Cardiac muscle cell (in vitro differentiated cells and primary cell): ENCODE data around the gene LTBP3. TPM values are rescaled to one million over a fixed set of nuclear protein-coding genes. Genes with fewer than 3 reads are reported as not detected.
A peak's percentile ranks its signal among the peaks of the same experiment; 100 is the strongest.

Experiments used
- DNase-seq, 2 donors: peaks; one replicate each; pipeline versions ENCODE4 v3.0.0 to v3.0.0-alpha.2; 2010 to 2017; ENCODE audit warnings: low read depth in 1 of 2, low spot score in 1 of 2
- H3K27ac ChIP-seq: fragments of 200-600 bp; sonication (generic); 2 replicates; pipeline ENCODE4 v1.5.1; 2016
- H3K27me3 ChIP-seq: fragments of 200-600 bp; sonication (generic); 2 replicates; pipeline ENCODE4 v1.6.0; 2016; ENCODE audit warnings: control low read depth
- H3K36me3 ChIP-seq: fragments of 200-600 bp; sonication (generic); 2 replicates; pipeline ENCODE4 v1.5.1; 2016; ENCODE audit warnings: control low read depth
- H3K4me1 ChIP-seq: fragments of 200-600 bp; sonication (generic); 2 replicates; pipeline ENCODE4 v1.8.1; 2017; ENCODE audit warnings: low read depth, mild to moderate bottlenecking, mixed run types
- H3K4me3 ChIP-seq: fragments of 200-600 bp; sonication (generic); 2 replicates; pipeline ENCODE4 v1.5.1; 2016; ENCODE audit warnings: mild to moderate bottlenecking
- H3K9me3 ChIP-seq: fragments of 200-600 bp; sonication (generic); 2 replicates; pipeline ENCODE4 v1.5.1; 2017; ENCODE audit warnings: low read depth, mild to moderate bottlenecking, control low read depth
- polyA plus RNA-seq: library from polyadenylated mRNA; unstranded; fragments of >200 nt; fragmentation: Nextera tagmentation; extraction: Ambion mirVana; gene quantifications from 2 replicates; pipeline ENCODE4 v1.2.1, GENCODE V29; 2016
- total RNA-seq: library from RNA; depleted of rRNA; stranded (reverse); fragments of >200 nt; gene quantifications from 2 replicates; pipeline ENCODE4 v1.2.3, GENCODE V29; 2016
- TF ChIP-seq, protein P1 (sequence below): IDR thresholded peaks from 2 replicates; pipeline ENCODE4 v1.5.1; 2012; ENCODE audit warnings: low read depth, mild to moderate bottlenecking, low read length

Gene LTBP3
- total and polyA plus RNA-seq, 2 experiments from 2014 or later, result 60.9 to 98.3 TPM

DNA sequence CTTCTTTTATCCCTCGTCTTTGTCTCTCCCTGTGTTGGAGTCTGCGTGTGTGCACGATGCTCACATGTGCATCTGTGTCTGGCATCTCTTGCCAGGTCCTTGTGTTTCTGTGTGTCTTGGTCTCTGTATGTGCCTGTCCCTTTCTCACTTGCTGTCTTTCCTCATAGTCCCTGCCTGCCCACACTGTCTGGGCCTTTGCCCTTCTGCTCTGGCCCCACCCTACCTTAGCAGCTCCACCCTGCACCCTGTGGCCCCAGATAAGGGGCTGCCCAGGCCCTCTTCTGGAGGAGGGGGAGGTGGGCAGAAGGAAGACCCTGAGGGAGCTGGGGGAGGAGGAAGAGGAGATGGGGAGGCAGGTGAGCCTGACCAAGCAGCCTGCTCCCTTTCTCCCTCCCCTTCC is 20.5 kb upstream of the LTBP3 start:
- DNase-seq, result no peak
- Histone ChIP-seq H3K9me3 (no peaks in the 10 kb centered on the region), H3K27ac (no peak overlapping the region), H3K27me3 (peaks cover 27% of the 10 kb centered on the region), H3K4me1 (peaks cover 15% of the 10 kb centered on the region), H3K36me3 (no peaks in the 10 kb centered on the region), H3K4me3 (no peak overlapping the region)
- TF ChIP-seq, protein P1, sequence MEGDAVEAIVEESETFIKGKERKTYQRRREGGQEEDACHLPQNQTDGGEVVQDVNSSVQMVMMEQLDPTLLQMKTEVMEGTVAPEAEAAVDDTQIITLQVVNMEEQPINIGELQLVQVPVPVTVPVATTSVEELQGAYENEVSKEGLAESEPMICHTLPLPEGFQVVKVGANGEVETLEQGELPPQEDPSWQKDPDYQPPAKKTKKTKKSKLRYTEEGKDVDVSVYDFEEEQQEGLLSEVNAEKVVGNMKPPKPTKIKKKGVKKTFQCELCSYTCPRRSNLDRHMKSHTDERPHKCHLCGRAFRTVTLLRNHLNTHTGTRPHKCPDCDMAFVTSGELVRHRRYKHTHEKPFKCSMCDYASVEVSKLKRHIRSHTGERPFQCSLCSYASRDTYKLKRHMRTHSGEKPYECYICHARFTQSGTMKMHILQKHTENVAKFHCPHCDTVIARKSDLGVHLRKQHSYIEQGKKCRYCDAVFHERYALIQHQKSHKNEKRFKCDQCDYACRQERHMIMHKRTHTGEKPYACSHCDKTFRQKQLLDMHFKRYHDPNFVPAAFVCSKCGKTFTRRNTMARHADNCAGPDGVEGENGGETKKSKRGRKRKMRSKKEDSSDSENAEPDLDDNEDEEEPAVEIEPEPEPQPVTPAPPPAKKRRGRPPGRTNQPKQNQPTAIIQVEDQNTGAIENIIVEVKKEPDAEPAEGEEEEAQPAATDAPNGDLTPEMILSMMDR, result no peak

- no peak for DNase-seq
- H3K9me3 ChIP-seq, result no peaks in the 10 kb centered on the region
- no peaks in the 10 kb centered on the region for H3K36me3 ChIP-seq
- H3K4me3 ChIP-seq, result no peak overlapping the region
- peaks cover 15% of the 10 kb centered on the region for H3K4me1 ChIP-seq
- H3K27ac ChIP-seq, result no peak overlapping the region
- H3K27me3 ChIP-seq, result peaks cover 21% of the 10 kb centered on the region
- TF ChIP-seq, protein P1, result no peak
These were observed 20.0 kb upstream of the LTBP3 start for GRCh38 chr11:65578134-65578533.

- Histone ChIP-seq H3K27me3 (peaks cover 17% of the 10 kb centered on the region), H3K4me3 (no peak overlapping the region)
These were observed 19.6 kb upstream of the LTBP3 start for GRCh38 chr11:65577756-65578109.

GRCh38 chr11:65576867-65577755 is 19.0 kb upstream of the LTBP3 start:
- Histone ChIP-seq H3K4me1 (peaks cover 15% of the 10 kb centered on the region), H3K27ac (no peak overlapping the region), H3K27me3 (peaks cover 11% of the 10 kb centered on the region), H3K9me3 (no peaks in the 10 kb centered on the region), H3K36me3 (no peaks in the 10 kb centered on the region), H3K4me3 (no peak overlapping the region)
- DNase-seq, result peak in 1 of 2 donors; percentile 51
- TF ChIP-seq, protein P1, result no peak

More at GRCh38 chr11:65577756-65578109, 19.6 kb upstream of the LTBP3 start:
- DNase-seq, result no peak
- TF ChIP-seq, protein P1, result no peak
- Histone ChIP-seq H3K27ac (no peak overlapping the region), H3K36me3 (no peaks in the 10 kb centered on the region), H3K9me3 (no peaks in the 10 kb centered on the region), H3K4me1 (peaks cover 15% of the 10 kb centered on the region)

DNA sequence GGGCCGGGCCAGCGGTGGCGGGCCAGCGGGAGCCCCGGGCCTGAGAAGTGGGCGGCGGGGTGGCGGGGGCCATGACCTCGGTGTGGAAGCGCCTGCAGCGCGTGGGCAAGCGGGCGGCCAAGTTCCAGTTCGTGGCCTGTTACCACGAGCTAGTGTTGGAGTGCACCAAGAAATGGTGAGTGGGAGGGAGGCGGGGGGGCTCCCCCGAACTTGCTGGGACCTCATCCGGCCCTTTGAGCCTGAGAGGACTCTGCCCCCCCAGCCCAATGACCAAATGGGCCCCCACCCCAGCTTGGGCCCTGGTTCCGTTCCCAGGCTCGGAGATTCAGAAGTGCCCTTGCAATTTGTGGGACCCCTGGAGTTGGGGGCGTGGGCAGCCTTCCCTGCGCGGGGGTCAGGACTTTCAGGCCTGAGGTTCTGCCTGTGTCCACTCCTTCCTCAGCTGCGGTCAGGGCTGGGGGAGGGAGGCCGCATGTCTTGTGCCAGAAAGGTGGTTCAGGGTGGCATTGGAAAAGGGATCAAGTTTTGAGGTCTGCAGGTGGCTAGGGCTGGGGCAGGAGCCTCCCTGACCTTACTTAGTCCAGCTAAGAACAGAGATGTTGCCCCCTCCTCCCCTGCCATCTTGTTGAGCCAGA is 18.2 kb upstream of the LTBP3 start:
- Histone ChIP-seq H3K4me1 (peaks cover 18% of the 10 kb centered on the region), H3K9me3 (no peaks in the 10 kb centered on the region), H3K4me3 (peak overlapping the region; percentile 45), H3K36me3 (no peaks in the 10 kb centered on the region), H3K27ac (no peak overlapping the region), H3K27me3 (peaks cover 6% of the 10 kb centered on the region)
- no peak for DNase-seq
- TF ChIP-seq, protein P1, result no peak
